HG03060 (cell line): ENCODE measurements around the gene LSR.

Experiments used
- ATAC-seq: cut with Tn5 transposase; IDR thresholded peaks from one replicate; pipeline ENCODE4 v1.9.1; 2021; ENCODE audit warnings: low read depth, moderate number of reproducible peaks; ENCODE audit not compliant: unreplicated experiment

The LSR gene

GRCh38 chr19:35265126-35265899, 16.5 kb downstream of the LSR start:
- ATAC-seq: no peak

GRCh38 chr19:35265900-35266519, 17.2 kb downstream of the LSR start:
- ATAC-seq: no peak

- no peak for ATAC-seq
These were observed 17.9 kb downstream of the LSR start for GRCh38 chr19:35266520-35267352.

- no peak for ATAC-seq
These were observed 18.6 kb downstream of the LSR start for GRCh38 chr19:35267353-35267817.

GRCh38 chr19:35267818-35268535, 19.2 kb downstream of the LSR start:
- no peak for ATAC-seq

- ATAC-seq: no peak
These were observed 20.0 kb downstream of the LSR start, which contains the start of gene USF2 for GRCh38 chr19:35268536-35269437. USF2 (plus strand) TSS chr19:35268962; CDS start chr19:35269102, 140 bp downstream.

GRCh38 chr19:35269438-35270117, 20.8 kb downstream of the LSR start:
- ATAC-seq: no peak

GRCh38 chr19:35270381-35270811, 21.6 kb downstream of the LSR start:
- no peak for ATAC-seq

GRCh38 chr19:35271546-35271945, 22.7 kb downstream of the LSR start:
- ATAC-seq: no peak

- no peak for ATAC-seq
These were observed 23.4 kb downstream of the LSR start for GRCh38 chr19:35272122-35272719.

- ATAC-seq: no peak
These were observed 24.3 kb downstream of the LSR start for GRCh38 chr19:35272954-35273649.

GRCh38 chr19:35273686-35274259, 25.0 kb downstream of the LSR start:
- ATAC-seq: no peak

- ATAC-seq: no peak
These were observed 25.5 kb downstream of the LSR start for GRCh38 chr19:35274323-35274722.

GRCh38 chr19:35276706-35277281, 28.0 kb downstream of the LSR start:
- no peak for ATAC-seq

- ATAC-seq: no peak
These were observed 29.9 kb downstream of the LSR start for GRCh38 chr19:35278578-35279284.

- ATAC-seq: no peak
These were observed 30.6 kb downstream of the LSR start for GRCh38 chr19:35279374-35279773.
